ENCODE measurements around the gene ROS1. TPM values are rescaled to one million over a fixed set of nuclear protein-coding genes. Genes with fewer than 3 reads are reported as not detected.

The ROS1 gene
- total and polyA plus RNA-seq, 5 donors = 0.02 to 0.14 (median 0.06) TPM

DNA sequence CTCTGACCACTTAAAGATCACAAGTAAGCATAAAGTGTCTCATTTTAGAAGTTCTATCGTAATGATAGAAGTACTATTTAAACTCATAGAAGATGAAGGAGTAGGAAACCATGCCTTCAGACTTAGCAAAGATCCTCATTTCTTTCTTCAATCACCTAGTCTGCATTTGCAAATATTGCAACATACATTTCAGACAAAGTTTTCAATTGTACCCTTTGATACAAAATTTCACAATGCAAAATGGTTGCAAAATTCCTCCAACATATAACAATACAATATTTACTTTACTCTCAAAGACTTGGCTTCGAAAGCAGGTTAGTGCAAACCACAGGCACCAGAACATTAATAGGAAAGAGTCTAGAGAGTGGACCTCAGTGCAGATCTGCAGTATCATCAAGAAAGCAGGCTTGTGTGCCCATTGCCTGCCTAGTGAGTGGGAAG lies 16.1 kb upstream of the ROS1 start:
- intact Hi-C loops (cut with DNase I) = no loop called here
- 66% methylated on average over 2 of the region's 2 CpGs for WGBS

GRCh38 chr6:117440706-117441525 lies 15.2 kb upstream of the ROS1 start:
- intact Hi-C loops (cut with DNase I) = no loop called here
- DNase-seq (no peak), ATAC-seq (no peak)
- H3K9me3 ChIP-seq (ENCODE audit: control insufficient read depth, low read length) = no peaks in the 10 kb centered on the region
- H3K27me3 ChIP-seq (ENCODE audit: control insufficient read depth, insufficient read depth) = no peaks in the 10 kb centered on the region
- 73% methylated on average over 2 of the region's 2 CpGs for WGBS
- no peaks in the 10 kb centered on the region for H3K4me1 ChIP-seq (ENCODE audit: control insufficient read depth, insufficient read depth, low read length)
- H3K27ac ChIP-seq (ENCODE audit: low read length) = no peak overlapping the region
- no peak overlapping the region for H3K4me3 ChIP-seq (ENCODE audit: low read length)

More for the DNA sequence above, 16.1 kb upstream of the ROS1 start:
- Histone ChIP-seq H3K27me3 (ENCODE audit: control insufficient read depth, insufficient read depth) (no peaks in the 10 kb centered on the region), H3K4me1 (ENCODE audit: control insufficient read depth, insufficient read depth, low read length) (no peaks in the 10 kb centered on the region), H3K9me3 (ENCODE audit: control insufficient read depth, low read length) (no peaks in the 10 kb centered on the region), H3K27ac (ENCODE audit: low read length) (no peak overlapping the region), H3K4me3 (ENCODE audit: low read length) (no peak overlapping the region)
- ATAC-seq = no peak
- no peak for DNase-seq

DNA sequence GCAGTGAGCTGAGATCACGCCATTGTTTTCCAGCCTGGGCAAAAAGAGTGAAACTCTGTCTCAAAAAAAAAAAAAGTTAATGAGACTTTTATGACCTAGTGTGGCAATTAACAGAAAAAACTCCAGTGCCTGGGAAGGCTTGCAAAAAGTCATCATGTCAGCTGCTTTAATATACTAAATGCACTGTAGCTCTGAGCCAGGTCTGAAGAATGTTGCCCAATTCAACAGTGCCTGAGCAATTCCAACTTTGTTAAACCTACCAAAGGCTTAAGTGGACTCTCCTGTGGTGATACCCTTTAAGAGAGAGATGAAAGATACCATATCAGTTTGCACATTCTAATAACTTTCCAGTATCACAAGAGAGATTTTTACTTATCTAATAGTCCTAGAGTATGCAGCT lies 6.5 kb upstream of the ROS1 start:
- 96% methylated on average over 1 of the region's 1 CpG for WGBS
- DNase-seq (no peak), ATAC-seq (no peak)
- no peaks in the 10 kb centered on the region for H3K27me3 ChIP-seq (ENCODE audit: control insufficient read depth, insufficient read depth)
- H3K27ac ChIP-seq (ENCODE audit: low read length) = no peak overlapping the region
- no peak overlapping the region for H3K4me3 ChIP-seq (ENCODE audit: low read length)
- H3K4me1 ChIP-seq (ENCODE audit: control insufficient read depth, insufficient read depth, low read length) = no peaks in the 10 kb centered on the region
- no peaks in the 10 kb centered on the region for H3K9me3 ChIP-seq (ENCODE audit: control insufficient read depth, low read length)
- intact Hi-C loops (cut with DNase I) = no loop called here

DNA sequence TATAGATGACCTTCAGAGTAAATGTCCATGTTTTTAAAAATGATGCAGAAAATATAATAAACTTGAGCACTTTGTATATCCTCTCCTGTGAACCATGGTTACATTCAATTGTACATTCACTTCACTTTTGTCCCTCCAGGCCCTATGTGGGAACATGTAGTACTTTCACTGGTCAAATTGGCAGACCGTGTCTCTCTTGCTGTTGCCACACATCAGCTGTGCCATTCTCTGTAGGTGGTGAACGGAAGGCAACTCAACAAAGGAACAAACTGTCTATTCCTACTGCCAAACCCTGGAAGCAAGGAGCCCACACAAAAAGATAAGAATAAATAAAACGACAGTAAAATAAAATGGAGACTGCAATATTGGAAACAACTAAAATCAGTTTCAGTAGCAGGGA lies 2.0 kb downstream of the ROS1 start:
- intact Hi-C loops (cut with DNase I) = no loop called here
- peak; percentile 63 to 91 for ATAC-seq
- Histone ChIP-seq H3K27ac (ENCODE audit: low read length) (no peak overlapping the region), H3K9me3 (ENCODE audit: control insufficient read depth, low read length) (no peaks in the 10 kb centered on the region), H3K27me3 (ENCODE audit: control insufficient read depth, insufficient read depth) (no peaks in the 10 kb centered on the region), H3K4me3 (ENCODE audit: low read length) (no peak overlapping the region), H3K4me1 (ENCODE audit: control insufficient read depth, insufficient read depth, low read length) (no peaks in the 10 kb centered on the region)
- 47% methylated on average over 3 of the region's 3 CpGs for WGBS
- peak in 1 of 3 donors; percentile 13 for DNase-seq

DNA sequence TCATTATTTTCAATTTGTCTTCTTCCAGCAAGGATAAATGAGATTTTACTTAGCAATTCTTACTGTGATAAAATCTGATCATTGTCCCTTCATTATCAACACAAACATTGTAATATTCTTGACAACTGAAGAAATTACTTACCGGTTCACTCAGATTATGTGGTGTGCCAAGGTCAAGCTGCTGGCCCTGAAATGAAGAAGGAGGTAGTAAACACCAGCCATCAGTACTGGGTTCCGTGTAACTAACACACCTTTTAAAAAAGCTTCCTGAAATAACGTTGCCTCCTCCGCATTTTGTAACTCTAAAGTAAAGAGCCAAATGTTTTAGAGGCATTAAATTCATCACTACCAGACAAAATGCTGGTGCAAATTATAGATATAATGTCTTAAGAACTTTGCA lies 7.4 kb downstream of the ROS1 start:
- WGBS = 74% methylated on average over 4 of the region's 4 CpGs
- no peaks in the 10 kb centered on the region for H3K4me1 ChIP-seq (ENCODE audit: control insufficient read depth, insufficient read depth, low read length)
- no peak for DNase-seq
- no peaks in the 10 kb centered on the region for H3K27me3 ChIP-seq (ENCODE audit: control insufficient read depth, insufficient read depth)
- no peak for ATAC-seq
- intact Hi-C loops (cut with DNase I) = no loop called here
- H3K9me3 ChIP-seq (ENCODE audit: control insufficient read depth, low read length) = no peaks in the 10 kb centered on the region
- H3K4me3 ChIP-seq (ENCODE audit: low read length) = no peak overlapping the region
- H3K27ac ChIP-seq (ENCODE audit: low read length) = no peak overlapping the region

GRCh38 chr6:117417851-117418250 lies 7.9 kb downstream of the ROS1 start:
- H3K4me1 ChIP-seq (ENCODE audit: control insufficient read depth, insufficient read depth, low read length) = no peaks in the 10 kb centered on the region
- 88% methylated on average over 1 of the region's 1 CpG for WGBS
- intact Hi-C loops (cut with DNase I) = no loop called here
- no peak overlapping the region for H3K27ac ChIP-seq (ENCODE audit: low read length)
- no peak for ATAC-seq
- no peaks in the 10 kb centered on the region for H3K9me3 ChIP-seq (ENCODE audit: control insufficient read depth, low read length)
- DNase-seq = no peak
- no peaks in the 10 kb centered on the region for H3K27me3 ChIP-seq (ENCODE audit: control insufficient read depth, insufficient read depth)
- no peak overlapping the region for H3K4me3 ChIP-seq (ENCODE audit: low read length)

- DNase-seq = no peak
- no peak overlapping the region for H3K27ac ChIP-seq (ENCODE audit: low read length)
- intact Hi-C loops (cut with DNase I) = no loop called here
- no peaks in the 10 kb centered on the region for H3K27me3 ChIP-seq (ENCODE audit: control insufficient read depth, insufficient read depth)
- H3K4me3 ChIP-seq (ENCODE audit: low read length) = no peak overlapping the region
- H3K4me1 ChIP-seq (ENCODE audit: control insufficient read depth, insufficient read depth, low read length) = no peaks in the 10 kb centered on the region
- no peaks in the 10 kb centered on the region for H3K9me3 ChIP-seq (ENCODE audit: control insufficient read depth, low read length)
- no peak for ATAC-seq
These were observed 11.0 kb downstream of the ROS1 start for GRCh38 chr6:117414770-117415169.

DNA sequence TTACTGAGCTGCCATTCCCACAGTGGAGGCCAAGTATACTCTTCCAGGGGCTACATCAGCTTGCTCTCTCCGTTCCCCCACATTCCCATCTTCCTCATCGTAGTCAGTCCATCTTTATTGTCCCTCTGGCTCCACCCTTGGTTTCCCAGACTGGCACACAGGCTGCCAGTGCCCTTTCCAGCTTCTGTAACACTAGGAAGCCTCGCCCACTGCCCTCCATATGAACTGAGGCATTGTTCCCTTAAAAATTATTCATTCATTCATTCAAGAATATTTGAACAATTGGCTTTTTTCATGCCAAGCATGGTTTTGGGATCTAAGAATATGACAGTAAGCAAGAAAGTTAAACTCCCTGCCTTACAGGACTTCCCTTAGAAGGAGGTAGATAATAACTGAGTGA lies 14.3 kb downstream of the ROS1 start:
- intact Hi-C loops (cut with DNase I) = no loop called here
- 64% methylated on average over 3 of the region's 3 CpGs for WGBS
- Histone ChIP-seq H3K4me1 (ENCODE audit: control insufficient read depth, insufficient read depth, low read length) (no peaks in the 10 kb centered on the region), H3K9me3 (ENCODE audit: control insufficient read depth, low read length) (no peaks in the 10 kb centered on the region), H3K27ac (ENCODE audit: low read length) (no peak overlapping the region), H3K4me3 (ENCODE audit: low read length) (no peak overlapping the region), H3K27me3 (ENCODE audit: control insufficient read depth, insufficient read depth) (no peaks in the 10 kb centered on the region)
- DNase-seq (no peak), ATAC-seq (no peak)

DNA sequence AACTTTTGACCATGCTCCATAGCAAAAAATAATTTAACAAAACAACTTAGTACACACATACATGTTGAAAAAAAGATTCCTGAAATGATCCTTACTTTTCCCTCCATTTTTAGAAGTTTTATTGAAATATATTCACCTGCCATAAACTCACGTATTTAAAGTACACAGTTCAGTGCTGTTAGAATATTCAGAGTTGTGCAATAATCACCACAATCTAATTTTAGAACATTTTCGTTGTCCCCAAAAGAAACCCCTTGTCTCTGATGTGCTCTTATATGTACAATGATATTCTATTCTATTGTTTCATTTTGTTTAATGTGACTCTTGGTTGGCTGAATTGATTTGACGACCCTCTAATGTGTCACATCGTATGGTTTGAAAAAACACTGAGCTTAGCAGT lies 15.9 kb downstream of the ROS1 start:
- H3K9me3 ChIP-seq (ENCODE audit: control insufficient read depth, low read length) = no peaks in the 10 kb centered on the region
- ATAC-seq (no peak), DNase-seq (no peak)
- no peaks in the 10 kb centered on the region for H3K27me3 ChIP-seq (ENCODE audit: control insufficient read depth, insufficient read depth)
- no peak overlapping the region for H3K4me3 ChIP-seq (ENCODE audit: low read length)
- H3K4me1 ChIP-seq (ENCODE audit: control insufficient read depth, insufficient read depth, low read length) = no peaks in the 10 kb centered on the region
- H3K27ac ChIP-seq (ENCODE audit: low read length) = no peak overlapping the region
- intact Hi-C loops (cut with DNase I) = no loop called here
- WGBS = 71% methylated on average over 4 of the region's 4 CpGs

DNA sequence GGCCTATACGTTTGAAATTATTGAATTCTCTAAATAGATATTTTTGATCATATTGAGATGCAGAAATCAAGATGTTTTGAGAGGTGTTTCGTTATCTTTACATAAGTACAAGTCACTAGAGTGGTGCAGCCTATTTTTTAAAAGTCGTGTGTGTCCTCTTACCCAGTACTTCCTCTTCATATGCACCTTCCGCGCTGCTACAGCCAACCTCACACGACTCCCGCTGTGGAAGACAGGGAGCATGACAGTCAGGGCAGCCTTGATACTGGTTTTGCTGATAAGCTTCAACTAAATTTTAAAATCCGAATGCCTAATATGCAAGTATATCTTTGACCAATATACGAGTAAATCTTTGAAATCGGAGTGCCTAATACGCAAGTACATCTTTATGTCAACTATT lies 16.3 kb downstream of the ROS1 start:
- H3K9me3 ChIP-seq (ENCODE audit: control insufficient read depth, low read length) = no peaks in the 10 kb centered on the region
- no peak overlapping the region for H3K27ac ChIP-seq (ENCODE audit: low read length)
- no peak for ATAC-seq
- no peak overlapping the region for H3K4me3 ChIP-seq (ENCODE audit: low read length)
- H3K27me3 ChIP-seq (ENCODE audit: control insufficient read depth, insufficient read depth) = no peaks in the 10 kb centered on the region
- intact Hi-C loops (cut with DNase I) = no loop called here
- 77% methylated on average over 11 of the region's 11 CpGs for WGBS
- H3K4me1 ChIP-seq (ENCODE audit: control insufficient read depth, insufficient read depth, low read length) = no peaks in the 10 kb centered on the region
- no peak for DNase-seq

DNA sequence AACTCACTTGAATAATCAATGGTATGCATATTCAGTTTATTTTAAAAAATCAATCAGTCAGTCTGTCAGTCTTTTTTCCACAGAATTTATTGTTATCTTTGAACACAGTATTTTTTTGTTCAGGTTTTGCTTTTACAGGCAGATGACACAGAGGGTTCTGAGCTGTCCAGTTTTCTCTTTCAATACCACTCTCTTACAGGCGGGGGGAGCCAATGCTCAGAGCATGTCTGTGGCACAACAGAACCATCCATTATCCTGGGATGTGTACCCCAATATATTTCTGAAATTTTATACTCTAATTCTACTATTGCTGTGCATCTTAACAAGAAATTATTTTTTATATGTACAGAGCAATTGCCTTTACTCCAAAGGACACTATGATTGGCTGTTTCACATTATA lies 21.2 kb downstream of the ROS1 start:
- Histone ChIP-seq H3K9me3 (ENCODE audit: control insufficient read depth, low read length) (no peaks in the 10 kb centered on the region), H3K4me1 (ENCODE audit: control insufficient read depth, insufficient read depth, low read length) (no peaks in the 10 kb centered on the region), H3K4me3 (ENCODE audit: low read length) (no peak overlapping the region), H3K27ac (ENCODE audit: low read length) (no peak overlapping the region), H3K27me3 (ENCODE audit: control insufficient read depth, insufficient read depth) (no peaks in the 10 kb centered on the region)
- intact Hi-C loops (cut with DNase I) = no loop called here
- no peak for DNase-seq
- WGBS = 52% methylated on average over 1 of the region's 1 CpG
- no peak for ATAC-seq

DNA sequence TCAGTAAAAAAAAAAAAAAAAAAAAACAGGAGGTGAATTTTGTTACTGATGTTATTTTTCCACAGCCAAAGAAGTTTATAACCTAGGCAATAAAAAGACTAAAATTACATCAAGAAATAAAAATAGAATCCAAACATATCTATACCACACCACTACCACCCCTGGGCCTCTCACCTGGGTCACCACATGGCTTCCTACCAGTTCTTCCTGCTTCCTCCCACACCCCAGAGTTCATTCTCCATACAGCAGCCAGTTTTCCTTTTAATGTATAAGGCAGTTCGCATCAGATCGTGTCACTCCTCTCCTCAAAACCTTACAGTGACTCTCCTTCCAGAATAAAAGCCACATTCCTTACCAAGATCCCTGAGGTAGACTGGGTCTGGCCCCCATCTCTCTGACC lies 23.9 kb downstream of the ROS1 start:
- no peak overlapping the region for H3K4me3 ChIP-seq (ENCODE audit: low read length)
- no peaks in the 10 kb centered on the region for H3K27me3 ChIP-seq (ENCODE audit: control insufficient read depth, insufficient read depth)
- ATAC-seq (no peak), DNase-seq (no peak)
- no peaks in the 10 kb centered on the region for H3K4me1 ChIP-seq (ENCODE audit: control insufficient read depth, insufficient read depth, low read length)
- intact Hi-C loops (cut with DNase I) = no loop called here
- H3K27ac ChIP-seq (ENCODE audit: low read length) = no peak overlapping the region
- 62% methylated on average over 2 of the region's 2 CpGs for WGBS
- H3K9me3 ChIP-seq (ENCODE audit: control insufficient read depth, low read length) = no peaks in the 10 kb centered on the region
